NCI-H748 (cell line): ENCODE results near the gene UVRAG.
"Not testable (repeated sequence)": the region's sequence is repeated elsewhere in the genome, so short reads cannot be mapped to it uniquely, and the experiment has no call there.

ENCODE experiments used
- DNase-seq: peaks from one replicate; lab custom pipeline; 2025; ENCODE audit not compliant: unreplicated experiment; lab: John Stamatoyannopoulos, UW

The UVRAG gene

GRCh38 chr11:75873417-75874221 is 58.6 kb downstream of the UVRAG start:
- DNase-seq, result no peak

GRCh38 chr11:75874684-75875341 is 59.8 kb downstream of the UVRAG start:
- no peak for DNase-seq

GRCh38 chr11:75877327-75877726 is 62.3 kb downstream of the UVRAG start:
- DNase-seq, result not testable (repeated sequence)

GRCh38 chr11:75877931-75878330 is 62.9 kb downstream of the UVRAG start:
- DNase-seq, result not testable (repeated sequence)

GRCh38 chr11:75878933-75879332 is 63.9 kb downstream of the UVRAG start:
- no peak for DNase-seq

GRCh38 chr11:75879737-75880136 is 64.7 kb downstream of the UVRAG start:
- no peak for DNase-seq

GRCh38 chr11:75880343-75880742 is 65.3 kb downstream of the UVRAG start:
- not testable (repeated sequence) for DNase-seq

- no peak for DNase-seq
These were observed 69.3 kb downstream of the UVRAG start for GRCh38 chr11:75884321-75884720.

- DNase-seq, result no peak
These were observed 73.4 kb downstream of the UVRAG start for GRCh38 chr11:75888416-75888815.

- DNase-seq, result no peak
These were observed 77.1 kb downstream of the UVRAG start for GRCh38 chr11:75891947-75892739.

GRCh38 chr11:75893251-75893650 is 78.2 kb downstream of the UVRAG start:
- DNase-seq, result no peak

GRCh38 chr11:75894036-75894585 is 79.1 kb downstream of the UVRAG start:
- DNase-seq, result no peak

GRCh38 chr11:75896843-75897419 is 81.9 kb downstream of the UVRAG start:
- DNase-seq, result peak; percentile 55

- no peak for DNase-seq
These were observed 83.9 kb downstream of the UVRAG start for GRCh38 chr11:75898871-75899270.

GRCh38 chr11:75899806-75900205 is 84.8 kb downstream of the UVRAG start:
- DNase-seq, result no peak

GRCh38 chr11:75900848-75901247 is 85.8 kb downstream of the UVRAG start:
- DNase-seq, result no peak

GRCh38 chr11:75902631-75903030 is 87.6 kb downstream of the UVRAG start:
- no peak for DNase-seq

- no peak for DNase-seq
These were observed 88.3 kb downstream of the UVRAG start for GRCh38 chr11:75903276-75903675.

GRCh38 chr11:75905434-75905833 is 90.4 kb downstream of the UVRAG start:
- no peak for DNase-seq

- DNase-seq, result no peak
These were observed 93.0 kb downstream of the UVRAG start for GRCh38 chr11:75907906-75908527.
